Liver (tissue), 9 donors: Measurements from ENCODE around the gene SGO2. TPM values are rescaled to one million over a fixed set of nuclear protein-coding genes. Genes with fewer than 3 reads are reported as not detected.

ENCODE experiments used
- DNase-seq: peaks from one replicate; pipeline ENCODE4 v3.0.0-alpha.2; 2017; ENCODE audit warnings: low spot score
- H3K27ac ChIP-seq, 2 donors: one replicate each; pipeline ENCODE4 v1.7.0; 2013; ENCODE audit warnings: inconsistent platforms in 2 of 2, low read length in 2 of 2, control low read depth in 1 of 2, low read depth in 1 of 2, mild to moderate bottlenecking in 1 of 2
- H3K27me3 ChIP-seq, 4 donors: one replicate each; pipeline versions ENCODE4 v1.6.1 to v1.7.0; 2013; ENCODE audit warnings: low read length in 3 of 4, inconsistent platforms in 1 of 4, mild to moderate bottlenecking in 1 of 4, moderate library complexity in 1 of 4; ENCODE audit not compliant: control insufficient read depth in 4 of 4, insufficient read depth in 4 of 4
- H3K36me3 ChIP-seq, 4 donors: one replicate each; pipeline versions ENCODE4 v1.6.1 to v1.7.0; 2013; ENCODE audit warnings: low read length in 3 of 4, mild to moderate bottlenecking in 3 of 4, low read depth in 1 of 4, moderate library complexity in 1 of 4; ENCODE audit not compliant: control insufficient read depth in 4 of 4, insufficient read depth in 3 of 4
- H3K4me1 ChIP-seq, 4 donors: one replicate each; pipeline versions ENCODE4 v1.6.1 to v1.7.0; 2013; ENCODE audit warnings: low read length in 3 of 4, mild to moderate bottlenecking in 3 of 4, moderate library complexity in 1 of 4; ENCODE audit not compliant: control insufficient read depth in 4 of 4, insufficient read depth in 4 of 4
- H3K4me3 ChIP-seq, 3 donors: one replicate each; pipeline versions ENCODE4 v1.6.1 to v1.7.0; 2013; ENCODE audit warnings: low read length in 3 of 3, control low read depth in 1 of 3, low read depth in 1 of 3, mild to moderate bottlenecking in 1 of 3
- H3K9ac ChIP-seq, 2 donors: one replicate each; pipeline ENCODE4 v1.7.0; 2013; ENCODE audit warnings: low read length in 2 of 2, mild to moderate bottlenecking in 2 of 2, moderate library complexity in 2 of 2, control low read depth in 1 of 2, low read depth in 1 of 2
- H3K9me3 ChIP-seq, 4 donors: one replicate each; pipeline versions ENCODE4 v1.6.1 to v1.7.0; 2013; ENCODE audit warnings: low read length in 3 of 4; ENCODE audit not compliant: control insufficient read depth in 4 of 4
- ATF3 ChIP-seq: IDR thresholded peaks from 2 replicates; pipeline ENCODE4 v1.6.1; 2016; ENCODE audit warnings: antibody characterized with exemption
- CTCF ChIP-seq: fragments of 150-350 bp; IDR thresholded peaks from 2 replicates; pipeline ENCODE4 v1.5.1; 2017; ENCODE audit warnings: improper control_type of control experiment, low read depth, low read length; ENCODE audit not compliant: missing input control
- EGR1 ChIP-seq, 2 donors: IDR thresholded peaks; 2 replicates each; pipeline ENCODE4 v1.6.1; 2016 to 2018; ENCODE audit warnings: antibody characterized with exemption in 2 of 2, low read depth in 2 of 2
- FOXA1 ChIP-seq: IDR thresholded peaks from 2 replicates; pipeline ENCODE4 v1.6.1; 2016; ENCODE audit warnings: antibody characterized with exemption
- FOXA2 ChIP-seq: IDR thresholded peaks from 2 replicates; pipeline ENCODE4 v1.6.1; 2016; ENCODE audit warnings: antibody characterized with exemption
- GABPA ChIP-seq, 2 donors: IDR thresholded peaks in 1 of 2; conservative IDR thresholded peaks in 1 of 2; 2 replicates each; pipeline ENCODE4 v1.6.1; 2016; ENCODE audit warnings: antibody characterized with exemption in 2 of 2, mild to moderate bottlenecking in 1 of 2, moderate library complexity in 1 of 2
- HNF4A ChIP-seq, 2 donors: conservative IDR thresholded peaks; 2 replicates each; pipeline ENCODE4 v1.6.1; 2016; ENCODE audit warnings: antibody characterized with exemption in 2 of 2, mild to moderate bottlenecking in 2 of 2
- HNF4G ChIP-seq: IDR thresholded peaks from 2 replicates; pipeline ENCODE4 v1.6.1; 2016; ENCODE audit warnings: antibody characterized with exemption
- JUND ChIP-seq, 2 donors: IDR thresholded peaks; 2 replicates each; pipeline ENCODE4 v1.6.1; 2016; ENCODE audit warnings: antibody characterized with exemption in 2 of 2
- MAX ChIP-seq: IDR thresholded peaks from 2 replicates; pipeline ENCODE4 v1.6.1; 2016; ENCODE audit warnings: antibody characterized with exemption
- NR2F2 ChIP-seq: IDR thresholded peaks from 2 replicates; pipeline ENCODE4 v1.6.1; 2016; ENCODE audit warnings: antibody characterized with exemption
- RAD21 ChIP-seq, 2 donors: IDR thresholded peaks; 2 replicates each; pipeline ENCODE4 v1.6.1; 2016; ENCODE audit warnings: antibody characterized with exemption in 2 of 2, mild to moderate bottlenecking in 2 of 2
- REST ChIP-seq: IDR thresholded peaks from 2 replicates; pipeline ENCODE4 v1.6.1; 2016; ENCODE audit warnings: antibody characterized with exemption, mild to moderate bottlenecking
- RXRA ChIP-seq, 2 donors: IDR thresholded peaks; 2 replicates each; pipeline ENCODE4 v1.6.1; 2017 to 2018; ENCODE audit warnings: antibody characterized with exemption in 2 of 2, mild to moderate bottlenecking in 1 of 2
- SP1 ChIP-seq: IDR thresholded peaks from 2 replicates; pipeline ENCODE4 v1.6.1; 2018; ENCODE audit warnings: antibody characterized with exemption, mild to moderate bottlenecking
- TAF1 ChIP-seq: conservative IDR thresholded peaks from 2 replicates; pipeline ENCODE4 v1.6.1; 2016; ENCODE audit warnings: antibody characterized with exemption, mild to moderate bottlenecking
- YY1 ChIP-seq: IDR thresholded peaks from 2 replicates; pipeline ENCODE4 v1.6.1; 2016; ENCODE audit warnings: antibody characterized with exemption, mild to moderate bottlenecking
- ZBTB33 ChIP-seq: IDR thresholded peaks from 2 replicates; pipeline ENCODE4 v1.6.1; 2016; ENCODE audit warnings: antibody characterized with exemption
- WGBS: extraction: QIAGEN DNeasy Blood & Tissue Kit; methylation state at CpG from one replicate; pipeline ENCODE4 v1.1.7; 2013; 5-methylcytosine and 5-hydroxymethylcytosine counted together
- polyA plus RNA-seq, 2 donors: library from polyadenylated mRNA; stranded (reverse) in 1 of 2; unstranded in 1 of 2; fragments of 200-250 nt in 1 of 2; fragments of >200 nt in 1 of 2; fragmentation: Nextera tagmentation in 1 of 2; extraction: Ambion mirVana in 1 of 2; gene quantifications; one replicate each; pipeline versions ENCODE4 v1.2.1 to v1.2.3, GENCODE V29; 2013 to 2015
- total RNA-seq, 2 donors: library from RNA; depleted of rRNA; stranded (reverse); fragments of >200 nt; gene quantifications; one replicate each; pipeline ENCODE4 v1.2.3, GENCODE V29; 2014
- donor health status: healthy.
- donor health status: healthy.
- donor health status: healthy.
- donor health status: healthy.
- donor health status: healthy.

SGO2 gene
- total and polyA plus RNA-seq, 4 donors, result 0.58 to 14.9 (median 0.77) TPM

- H3K4me3 ChIP-seq, result no peak overlapping the region
- no peaks in the 10 kb centered on the region for H3K27me3 ChIP-seq
- H3K27ac ChIP-seq, result no peak overlapping the region
- H3K36me3 ChIP-seq, result peaks cover 1 to 31% (median 15%) of the 10 kb centered on the region in 4 donors
- TF ChIP-seq YY1, result no peak
- no peak for TF ChIP-seq RXRA (IDR thresholded peaks at IDR 0.05)
- TF ChIP-seq NR2F2, result no peak
- no peak for TF ChIP-seq CTCF
- TF ChIP-seq JUND (IDR thresholded peaks at IDR 0.05), result no peak
- no peak for TF ChIP-seq GABPA (IDR thresholded peaks at IDR 0.05 in 1 of 2, conservative IDR thresholded peaks at IDR 0.05 in 1 of 2)
- no peak for TF ChIP-seq MAX
- TF ChIP-seq SP1, result no peak
- no peak for TF ChIP-seq HNF4G
- TF ChIP-seq FOXA2, result no peak
- TF ChIP-seq RAD21 (IDR thresholded peaks at IDR 0.05), result no peak
- no peak for DNase-seq
- no peaks in the 10 kb centered on the region for H3K9me3 ChIP-seq
- H3K9ac ChIP-seq, result no peak overlapping the region
- no peaks in the 10 kb centered on the region for H3K4me1 ChIP-seq
Measured at GRCh38 chr2:200492656-200493055, 33.4 kb upstream of the SGO2 start.

GRCh38 chr2:200494048-200494447 lies 32.0 kb upstream of the SGO2 start:
- Histone ChIP-seq H3K9me3 (no peaks in the 10 kb centered on the region), H3K36me3 (peaks cover 1 to 32% (median 20%) of the 10 kb centered on the region in 4 donors), H3K4me1 (no peaks in the 10 kb centered on the region), H3K9ac (no peak overlapping the region), H3K27me3 (no peaks in the 10 kb centered on the region), H3K27ac (no peak overlapping the region), H3K4me3 (no peak overlapping the region)
- no peak for DNase-seq
- TF ChIP-seq HNF4A (conservative IDR thresholded peaks at IDR 0.05) (no peak), ATF3 (no peak), NR2F2 (no peak), HNF4G (no peak), TAF1 (no peak), ZBTB33 (no peak), YY1 (no peak), REST (no peak), FOXA2 (no peak), SP1 (no peak), FOXA1 (no peak), GABPA (IDR thresholded peaks at IDR 0.05 in 1 of 2, conservative IDR thresholded peaks at IDR 0.05 in 1 of 2) (no peak), MAX (no peak), RXRA (IDR thresholded peaks at IDR 0.05) (no peak), EGR1 (IDR thresholded peaks at IDR 0.05; ENCODE audit: low read depth in 2 of 2) (no peak)
- 97% methylated on average over 2 of the region's 2 CpGs for WGBS
